ENCODE results near the gene RAP1GAP2. TPM values are rescaled to one million over a fixed set of nuclear protein-coding genes. Genes with fewer than 3 reads are reported as not detected.

The RAP1GAP2 gene
- total RNA-seq, 4 donors from 2014 or later: 4.9 to 12.4 (median 10.0) TPM

DNA sequence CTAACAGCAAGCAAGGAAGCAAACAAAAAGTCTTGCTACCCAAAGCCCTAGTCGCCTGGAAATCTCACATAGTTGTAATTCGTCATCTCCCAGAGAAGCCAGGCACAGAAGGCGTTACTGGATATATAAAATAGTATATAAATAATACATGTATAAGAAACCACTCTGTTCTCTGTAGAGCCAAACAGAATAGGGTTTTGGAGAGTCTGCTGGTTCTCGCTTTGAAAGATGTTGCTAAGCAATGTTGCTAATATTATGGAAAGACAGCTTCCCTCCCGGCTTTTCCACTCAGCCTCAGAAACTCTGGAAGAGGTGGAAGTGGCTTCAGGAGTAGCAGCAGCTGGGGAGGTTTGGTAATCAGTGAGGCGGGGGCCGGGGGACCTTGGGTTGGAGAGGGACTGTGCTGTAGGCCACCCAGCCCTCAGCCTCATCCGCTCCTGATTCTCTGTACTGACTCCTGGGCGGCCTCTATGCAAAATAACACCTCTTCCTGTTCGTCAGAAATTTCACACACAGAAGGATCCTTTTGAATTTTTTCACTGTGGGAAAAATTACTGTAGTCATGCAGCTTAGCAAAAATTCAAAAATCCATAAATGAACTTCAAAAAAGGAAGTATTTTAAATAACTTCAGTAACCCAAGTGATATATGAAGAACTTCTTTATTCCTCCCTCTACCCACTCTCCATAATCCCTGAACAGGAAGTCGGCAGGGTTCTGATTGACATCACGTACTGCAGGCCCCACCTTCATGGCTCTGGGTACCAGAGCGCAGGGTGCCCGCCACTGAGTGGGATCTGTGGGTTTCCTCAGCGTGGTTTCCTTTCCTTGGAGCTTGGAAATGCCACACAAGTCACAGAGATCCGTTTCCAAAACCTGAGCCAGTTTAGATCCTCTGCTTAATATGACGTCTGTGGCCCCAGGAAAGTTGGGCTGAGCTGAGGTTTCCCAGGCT, 51.4 kb downstream of the RAP1GAP2 start:
- Histone ChIP-seq H3K4me3 (no peak overlapping the region), H3K4me1 (peaks cover 0 to 26% (median 1%) of the 10 kb centered on the region in 3 donors), H3K9me3 (no peaks in the 10 kb centered on the region), H3K36me3 (no peaks in the 10 kb centered on the region), H3K27me3 (peaks cover 0 to 29% (median 0%) of the 10 kb centered on the region in 4 donors), H3K27ac (no peak overlapping the region)
- intact Hi-C loops (cut with DNase I): loop anchor here (5.0 kb wide), 1 partner anchor 165 kb away; no protein-coding TSS in a partner anchor
- TF ChIP-seq, protein P1, sequence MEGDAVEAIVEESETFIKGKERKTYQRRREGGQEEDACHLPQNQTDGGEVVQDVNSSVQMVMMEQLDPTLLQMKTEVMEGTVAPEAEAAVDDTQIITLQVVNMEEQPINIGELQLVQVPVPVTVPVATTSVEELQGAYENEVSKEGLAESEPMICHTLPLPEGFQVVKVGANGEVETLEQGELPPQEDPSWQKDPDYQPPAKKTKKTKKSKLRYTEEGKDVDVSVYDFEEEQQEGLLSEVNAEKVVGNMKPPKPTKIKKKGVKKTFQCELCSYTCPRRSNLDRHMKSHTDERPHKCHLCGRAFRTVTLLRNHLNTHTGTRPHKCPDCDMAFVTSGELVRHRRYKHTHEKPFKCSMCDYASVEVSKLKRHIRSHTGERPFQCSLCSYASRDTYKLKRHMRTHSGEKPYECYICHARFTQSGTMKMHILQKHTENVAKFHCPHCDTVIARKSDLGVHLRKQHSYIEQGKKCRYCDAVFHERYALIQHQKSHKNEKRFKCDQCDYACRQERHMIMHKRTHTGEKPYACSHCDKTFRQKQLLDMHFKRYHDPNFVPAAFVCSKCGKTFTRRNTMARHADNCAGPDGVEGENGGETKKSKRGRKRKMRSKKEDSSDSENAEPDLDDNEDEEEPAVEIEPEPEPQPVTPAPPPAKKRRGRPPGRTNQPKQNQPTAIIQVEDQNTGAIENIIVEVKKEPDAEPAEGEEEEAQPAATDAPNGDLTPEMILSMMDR (IDR thresholded peaks at IDR 0.05): no peak
- no peak for TF ChIP-seq POLR2A (IDR thresholded peaks at IDR 0.05)
- DNase-seq: no peak
- 56 to 58% methylated on average over 13 to 17 of the region's 17 CpGs for WGBS, 2 donors

DNA sequence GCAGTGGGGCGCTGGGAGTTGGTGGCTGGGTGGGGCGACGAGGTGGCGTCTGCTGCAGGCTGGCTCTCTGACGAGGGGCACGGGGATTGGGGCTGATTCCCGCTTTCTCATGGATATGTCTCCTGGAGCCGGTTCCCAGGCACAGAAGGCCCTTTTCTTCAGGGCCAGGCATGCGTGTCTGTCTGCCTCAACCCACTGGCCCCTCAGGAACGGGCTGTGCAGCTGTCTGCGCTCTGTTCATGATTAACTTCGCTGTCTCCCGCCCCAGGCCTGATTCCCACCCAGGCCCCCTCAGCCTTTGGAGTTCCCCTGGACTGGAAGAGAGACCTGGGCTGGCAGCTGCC, 53.1 kb downstream of the RAP1GAP2 start:
- no peak for DNase-seq
- Histone ChIP-seq H3K27ac (no peak overlapping the region), H3K4me1 (peaks cover 4 to 37% (median 15%) of the 10 kb centered on the region in 3 donors), H3K9me3 (no peaks in the 10 kb centered on the region), H3K27me3 (peaks cover 0 to 33% (median 0%) of the 10 kb centered on the region in 4 donors), H3K4me3 (no peak overlapping the region), H3K36me3 (no peaks in the 10 kb centered on the region)
- intact Hi-C loops (cut with DNase I): loop anchor here (5.0 kb wide), 1 partner anchor 163 kb away; no protein-coding TSS in a partner anchor
- TF ChIP-seq, protein P1 (IDR thresholded peaks at IDR 0.05): no peak
- no peak for TF ChIP-seq POLR2A (IDR thresholded peaks at IDR 0.05)
- WGBS, 2 donors: 60 to 70% methylated on average over 7 to 8 of the region's 13 CpGs

DNA sequence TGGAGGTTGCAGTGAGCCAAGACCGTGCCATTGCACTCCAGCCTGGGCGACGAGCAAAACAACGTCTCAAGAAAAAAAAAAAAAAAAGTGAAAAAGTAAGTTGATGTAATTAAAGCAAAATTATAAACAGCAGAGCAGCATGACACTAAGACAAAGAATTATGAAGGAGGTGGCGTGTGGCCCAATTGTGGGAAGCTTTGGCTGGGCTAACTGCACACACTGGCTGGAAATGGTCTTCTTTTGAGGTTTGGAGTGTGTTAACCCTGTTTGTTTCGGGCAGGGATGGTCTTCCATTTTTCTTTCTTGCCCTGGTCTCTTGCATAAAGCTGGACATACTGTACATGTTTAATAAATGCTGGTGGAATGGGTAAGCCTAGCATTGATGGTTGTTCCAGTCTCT, 54.8 kb downstream of the RAP1GAP2 start:
- no peak overlapping the region for H3K4me3 ChIP-seq
- peaks cover 10 to 48% (median 25%) of the 10 kb centered on the region in 3 donors for H3K4me1 ChIP-seq
- no peak for TF ChIP-seq POLR2A (IDR thresholded peaks at IDR 0.05)
- TF ChIP-seq, protein P1 (IDR thresholded peaks at IDR 0.05): no peak
- intact Hi-C loops (cut with DNase I): loop anchor here (5.0 kb wide), 1 partner anchor 76 kb away; no protein-coding TSS in a partner anchor
- H3K9me3 ChIP-seq: no peaks in the 10 kb centered on the region
- H3K27ac ChIP-seq: no peak overlapping the region
- H3K27me3 ChIP-seq: peaks cover 0 to 39% (median 0%) of the 10 kb centered on the region in 4 donors
- WGBS, 2 donors: 47 to 56% methylated on average over 6 of the region's 6 CpGs
- H3K36me3 ChIP-seq: no peaks in the 10 kb centered on the region
- DNase-seq: no peak

DNA sequence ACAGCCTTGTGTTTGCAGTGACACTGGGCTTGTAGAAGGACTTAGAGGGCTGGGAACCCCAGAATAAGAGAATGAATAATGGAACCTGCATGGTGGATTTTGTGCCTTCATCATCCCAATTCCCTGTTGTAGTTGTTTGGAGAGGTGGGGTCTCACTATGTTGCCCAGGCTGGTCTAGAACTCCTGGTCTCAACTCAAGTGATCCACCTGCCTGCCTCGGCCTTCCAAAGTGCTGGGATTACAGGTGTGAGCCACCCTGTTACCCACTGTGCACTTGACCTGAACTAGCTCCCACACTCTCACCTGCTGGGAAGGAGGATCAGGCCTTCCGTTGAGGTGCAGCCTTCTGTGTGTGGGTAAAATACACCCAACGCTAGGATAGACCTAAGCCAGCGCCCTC, 55.4 kb downstream of the RAP1GAP2 start:
- Histone ChIP-seq H3K4me3 (no peak overlapping the region), H3K9me3 (no peaks in the 10 kb centered on the region), H3K27me3 (peaks cover 0 to 45% (median 0%) of the 10 kb centered on the region in 4 donors), H3K36me3 (no peaks in the 10 kb centered on the region), H3K4me1 (peaks cover 10 to 48% (median 25%) of the 10 kb centered on the region in 3 donors), H3K27ac (peak overlapping the region in 1 of 4 donors; percentile 90)
- TF ChIP-seq, protein P1 (IDR thresholded peaks at IDR 0.05): no peak
- TF ChIP-seq POLR2A (IDR thresholded peaks at IDR 0.05): no peak
- no peak for DNase-seq
- intact Hi-C loops (cut with DNase I): loop anchor here (5.0 kb wide), 1 partner anchor 76 kb away; no protein-coding TSS in a partner anchor
- 49 to 53% methylated on average over 3 of the region's 4 CpGs for WGBS, 2 donors

DNA sequence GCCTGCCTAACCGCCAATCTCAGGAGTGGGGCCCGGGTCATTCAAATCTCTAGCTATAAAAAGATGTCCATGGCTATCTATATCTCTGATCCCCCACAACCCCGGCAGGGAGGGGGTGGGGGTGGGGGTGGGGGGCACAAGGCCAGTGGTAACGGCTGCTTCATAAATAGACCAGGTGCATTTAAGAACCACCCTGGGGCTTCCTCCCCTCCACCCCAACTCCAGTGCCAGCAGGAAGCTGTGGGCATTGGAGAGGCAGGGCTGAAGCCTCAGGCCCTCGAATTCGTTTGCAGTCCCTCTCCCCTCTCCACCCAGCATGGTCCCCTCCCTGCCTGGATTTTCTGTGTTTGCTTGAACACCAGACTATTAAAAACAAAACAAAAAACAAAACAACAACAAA, 56.0 kb downstream of the RAP1GAP2 start:
- intact Hi-C loops (cut with DNase I): loop anchor here (5.0 kb wide), 1 partner anchor 75 kb away; no protein-coding TSS in a partner anchor
- Histone ChIP-seq H3K4me1 (peaks cover 10 to 48% (median 25%) of the 10 kb centered on the region in 3 donors), H3K27me3 (peaks cover 0 to 51% (median 0%) of the 10 kb centered on the region in 4 donors), H3K9me3 (no peaks in the 10 kb centered on the region), H3K4me3 (no peak overlapping the region), H3K36me3 (no peaks in the 10 kb centered on the region), H3K27ac (peak overlapping the region in 1 of 4 donors; percentile 90)
- DNase-seq: no peak
- TF ChIP-seq, protein P1 (IDR thresholded peaks at IDR 0.05): no peak
- TF ChIP-seq POLR2A (IDR thresholded peaks at IDR 0.05): no peak
- 28 to 29% methylated on average over 5 to 6 of the region's 6 CpGs for WGBS, 2 donors
